GM12878 (cell line): ENCODE results near the gene GPC2. TPM values are rescaled to one million over a fixed set of nuclear protein-coding genes. Genes with fewer than 3 reads are reported as not detected.
A peak's percentile ranks its signal among the peaks of the same experiment; 100 is the strongest.

Source experiments
- ATAC-seq: fragments of 200-7000 bp; cut with Tn5 transposase; 3 replicates; pipeline ENCODE4 v1.9.1; 2020; ENCODE audit warnings: mild to moderate bottlenecking, moderate library complexity
- BruUV-seq: library from RNA; stranded (reverse); fragments of 400-500 nt; replicated peaks from 2 replicates; lab custom pipeline; 2021; lab: Mats Ljungman, UMichigan
- CTCF ChIA-PET: fragments of 300-600 bp; sonication (Branson Sonifier 250); formaldehyde crosslinking; extraction: SDS; loops from one replicate; lab custom pipeline; 2021; ENCODE audit warnings: inconsistent platforms; lab: Yijun Ruan, JAX
- POLR2A ChIA-PET: fragments of 350-600 bp; formaldehyde crosslinking; extraction: SDS; loops from one replicate; lab custom pipeline; 2021; ENCODE audit warnings: inconsistent platforms; lab: Charles Lee
- RAD21 ChIA-PET: fragments of 300-600 bp; sonication (Branson Sonifier 250); formaldehyde crosslinking; loops from one replicate; lab custom pipeline; 2023; ENCODE audit warnings: antibody characterized with exemption; ENCODE audit not compliant: unreplicated experiment; lab: Charles Lee
- SMC1A ChIA-PET: fragments of 300-600 bp; sonication (Branson Sonifier 250); formaldehyde crosslinking; loops from one replicate; lab custom pipeline; 2023; ENCODE audit not compliant: unreplicated experiment, uncharacterized antibody; lab: Charles Lee
- DNase-seq: peaks from one replicate; pipeline ENCODE4 v3.0.0-alpha.2; 2011; ENCODE audit warnings: low read depth, low spot score
- FAIRE-seq: peaks from 3 replicates; lab custom pipeline; 2011; peaks lifted over from hg19 to GRCh38; lab: Jason Lieb, UNC
- H2AFZ ChIP-seq: 2 replicates; pipeline ENCODE4 v1.6.0; 2011; ENCODE audit warnings: low read depth, low read length, control low read depth; ENCODE audit not compliant: control insufficient read depth
- H3K27ac ChIP-seq: 2 replicates; pipeline ENCODE4 v1.5.1; 2011; ENCODE audit warnings: control low read depth; ENCODE audit not compliant: control insufficient read depth, insufficient read depth
- H3K27me3 ChIP-seq, 2 experiments: replicated peaks in 1 of 2; 2 replicates each; pipeline versions ENCODE4 v1.6.0 to v1.6.1; 2011; ENCODE audit warnings: low read length in 1 of 2; ENCODE audit not compliant: control insufficient read depth in 2 of 2, insufficient read depth in 2 of 2
- H3K36me3 ChIP-seq, 2 experiments: 2 replicates each; pipeline ENCODE4 v1.5.1; 2011; ENCODE audit warnings: low read length in 1 of 2; ENCODE audit not compliant: control insufficient read depth in 2 of 2, insufficient read depth in 2 of 2
- H3K4me1 ChIP-seq: 2 replicates; pipeline ENCODE4 v1.6.1; 2011; ENCODE audit warnings: mild to moderate bottlenecking, low read length, moderate library complexity, mixed read lengths; ENCODE audit not compliant: control insufficient read depth, insufficient read depth
- H3K4me2 ChIP-seq: 2 replicates; pipeline ENCODE4 v1.6.0; 2011; ENCODE audit warnings: control low read depth; ENCODE audit not compliant: control insufficient read depth, insufficient read depth
- H3K4me3 ChIP-seq: fragments of 200-600 bp; sonication (generic); 2 replicates; pipeline ENCODE4 v1.5.1; 2016
- H3K79me2 ChIP-seq: 2 replicates; pipeline ENCODE4 v1.6.0; 2011; ENCODE audit warnings: low read length; ENCODE audit not compliant: control insufficient read depth, insufficient read depth
- H3K9ac ChIP-seq: 2 replicates; pipeline ENCODE4 v1.8.0; 2011; ENCODE audit warnings: low read length, control low read depth, mixed read lengths; ENCODE audit not compliant: control insufficient read depth, insufficient read depth
- H3K9me3 ChIP-seq: replicated peaks from 3 replicates; pipeline ENCODE4 v1.5.1; 2011; ENCODE audit warnings: mild to moderate bottlenecking, low read length; ENCODE audit not compliant: control insufficient read depth, insufficient read depth
- H4K20me1 ChIP-seq: 2 replicates; pipeline ENCODE4 v1.6.0; 2011; ENCODE audit not compliant: control insufficient read depth, insufficient read depth
- BCL11A ChIP-seq: IDR thresholded peaks from 2 replicates; pipeline ENCODE4 v1.6.1; 2011; ENCODE audit warnings: low read depth, low read length
- ESRRA ChIP-seq: IDR thresholded peaks from 2 replicates; pipeline ENCODE4 v1.6.1; 2012; ENCODE audit warnings: mild to moderate bottlenecking, low read length, improper control_type of control experiment
- GABPA ChIP-seq: IDR thresholded peaks from 2 replicates; pipeline ENCODE4 v1.6.1; 2014; ENCODE audit warnings: antibody characterized with exemption, low read depth, mild to moderate bottlenecking, inconsistent platforms
- IRF3 ChIP-seq: fragments of 450-650 bp; IDR thresholded peaks from 2 replicates; pipeline ENCODE4 v1.6.1; 2014; ENCODE audit warnings: mild to moderate bottlenecking
- KLF5 ChIP-seq: fragments of 450-650 bp; IDR thresholded peaks from 2 replicates; pipeline ENCODE4 v1.6.1; 2014; ENCODE audit warnings: mild to moderate bottlenecking; ENCODE audit not compliant: partially characterized antibody
- NBN ChIP-seq: fragments of 450-650 bp; IDR thresholded peaks from 2 replicates; pipeline ENCODE4 v1.6.1; 2016
- NFYB ChIP-seq: IDR thresholded peaks from 2 replicates; pipeline ENCODE4 v1.6.1; 2011; ENCODE audit warnings: low read depth, mild to moderate bottlenecking, low read length, improper control_type of control experiment, moderate library complexity; ENCODE audit not compliant: insufficient read depth
- NR2F1 ChIP-seq: fragments of 450-650 bp; conservative IDR thresholded peaks from 2 replicates; pipeline ENCODE4 v1.6.1; 2017; ENCODE audit warnings: mild to moderate bottlenecking
- PAX5 ChIP-seq: IDR thresholded peaks from 2 replicates; pipeline ENCODE4 v1.6.1; 2011; ENCODE audit warnings: low read depth, low read length, borderline replicate concordance
- RAD21 ChIP-seq: IDR thresholded peaks from 2 replicates; pipeline ENCODE4 v1.6.1; 2011; ENCODE audit warnings: mild to moderate bottlenecking, low read depth, low read length, moderate library complexity; ENCODE audit not compliant: insufficient read depth
- SMC3 ChIP-seq: IDR thresholded peaks from 2 replicates; pipeline ENCODE4 v1.6.1; 2011; ENCODE audit warnings: low read length, improper control_type of control experiment, borderline replicate concordance
- SRF ChIP-seq, 2 experiments: IDR thresholded peaks; 2 replicates each; pipeline ENCODE4 v1.6.1; 2011; ENCODE audit warnings: low read depth in 2 of 2, low read length in 2 of 2, mild to moderate bottlenecking in 1 of 2, moderate library complexity in 1 of 2
- TCF12 ChIP-seq: IDR thresholded peaks from 2 replicates; pipeline ENCODE4 v1.6.1; 2011; ENCODE audit warnings: low read depth, mild to moderate bottlenecking, low read length
- TCF3 ChIP-seq: IDR thresholded peaks from 2 replicates; pipeline ENCODE4 v1.6.1; 2012; ENCODE audit warnings: low read depth, mild to moderate bottlenecking, low read length, borderline replicate concordance; ENCODE audit not compliant: insufficient read depth
- YY1 ChIP-seq: IDR thresholded peaks from 2 replicates; pipeline ENCODE4 v1.6.1; 2011; ENCODE audit warnings: low read depth, mild to moderate bottlenecking, low read length
- ZNF217 ChIP-seq: fragments of 450-650 bp; IDR thresholded peaks from 2 replicates; pipeline ENCODE4 v1.6.1; 2017; ENCODE audit warnings: antibody characterized with exemption, mild to moderate bottlenecking
- WGBS: methylation state at CpG from one replicate; pipeline ENCODE4 v1.1.6; 2016; ENCODE audit warnings: low lambda C conversion rate; ENCODE audit not compliant: insufficient replicate concordance, insufficient coverage; ENCODE audit errors: missing lambda C conversion rate; 5-methylcytosine and 5-hydroxymethylcytosine counted together
- in situ Hi-C: fragments of 300-500 bp; cut with MboI; formaldehyde crosslinking; loops from 9 replicates; pipeline ENCODE4 v1.14.3; 2018; ENCODE audit warnings: mixed read lengths
- intact Hi-C: fragments of 100-400 bp; cut with micrococcal nuclease; formaldehyde crosslinking; loops from one replicate; pipeline ENCODE4 v1.14.2; 2022; ENCODE audit not compliant: unreplicated experiment
- polyA plus RNA-seq, 11 experiments: library from polyadenylated mRNA; depleted of rRNA in 4 of 11; unstranded in 6 of 11; stranded (reverse) in 5 of 11; fragments of >200 nt; fragmentation: Nextera tagmentation in 4 of 11; fragmentation: Illumina TruSeq in 1 of 11; extraction: Ambion mirVana in 4 of 11; extraction: Trizol in 1 of 11; gene quantifications; 1 replicate in 1 of 11; 2 replicates in 10 of 11; pipeline versions ENCODE4 v1.2.1 to v1.2.3, GENCODE V29; 2011 to 2016; ENCODE audit warnings: inconsistent platforms in 2 of 11, missing spikeins in 2 of 11, low read depth in 1 of 11
- total RNA-seq, 4 experiments: library from RNA; depleted of rRNA in 3 of 4; stranded (reverse); fragments of >200 nt in 3 of 4; fragmentation: Illumina TruSeq in 1 of 4; extraction: Trizol in 1 of 4; gene quantifications; 2 replicates each; pipeline versions ENCODE4 v1.2.1 to v1.2.3, GENCODE V29; 2013 to 2021
- TF ChIP-seq, protein P1 (sequence below), 3 experiments: IDR thresholded peaks in 2 of 3; conservative IDR thresholded peaks in 1 of 3; 2 replicates each; pipeline ENCODE4 v1.5.1; 2011; ENCODE audit warnings: low read depth in 3 of 3, low read length in 3 of 3, mild to moderate bottlenecking in 3 of 3, control low read depth in 2 of 3, moderate library complexity in 2 of 3, inconsistent platforms in 1 of 3, mixed read lengths in 1 of 3; ENCODE audit not compliant: control insufficient read depth in 2 of 3, insufficient read depth in 1 of 3; ENCODE audit errors: extremely low read depth in 1 of 3
- TF ChIP-seq, protein P2 (sequence below): fragments of 450-650 bp; IDR thresholded peaks from 2 replicates; pipeline ENCODE4 v1.6.1; 2016; ENCODE audit warnings: mild to moderate bottlenecking

Gene GPC2
- total and polyA plus RNA-seq, 10 of the 15 experiments (the other 5 are each of a cell fraction or from before 2014, with no cell fraction given) = 0.19 to 6.3 (median 0.77) TPM

GRCh38 chr7:100130608-100131453 lies 46.4 kb downstream of the GPC2 start:
- peak overlapping the region; percentile 3; the same call in 1 of the 2 replicates for H2AFZ ChIP-seq
- FAIRE-seq (no peak), DNase-seq (no peak), ATAC-seq (no peak)
- H3K4me1 ChIP-seq = peaks cover 9% of the 10 kb centered on the region
- SMC1A ChIA-PET = interaction anchor here (0.7 to 4.8 kb wide), 15 partner anchors 11 to 239 kb away, joined by 3 to 41 read pairs (median 6); partner anchors contain the start of genes AP4M1, MCM7 and TRIM4
- RAD21 ChIA-PET = interaction anchor here (0.6 to 5.1 kb wide), 12 partner anchors 18 to 1363 kb away, joined by 3 to 49 read pairs (median 4); partner anchors contain the start of genes AP4M1, LAMTOR4 and ZKSCAN1
- no peak overlapping the region for H3K9ac ChIP-seq
- POLR2A ChIA-PET = interaction anchor here (0.7 to 1.4 kb wide), 3 partner anchors 18 to 45 kb away, joined by 3 read pairs; partner anchors contain the start of gene LAMTOR4
- no peaks in the 10 kb centered on the region for H3K27me3 ChIP-seq
- in situ Hi-C loops (loop anchor here (5.0 kb wide), 1 partner anchor 276 kb away; no protein-coding TSS in a partner anchor), intact Hi-C loops (loop anchor here (5.0 kb wide), 3 partner anchors 211 to 276 kb away; no protein-coding TSS in a partner anchor)
- H3K4me3 ChIP-seq = no peak overlapping the region
- 12% methylated on average over 24 of the region's 24 CpGs for WGBS
- H3K36me3 ChIP-seq = no peaks in the 10 kb centered on the region
- 0 out of 2 replicates have a peak overlapping the region, but pooled peaks have one; percentile 51 for H3K4me2 ChIP-seq
- no peaks in the 10 kb centered on the region for H3K9me3 ChIP-seq
- H3K27ac ChIP-seq = no peak overlapping the region
- CTCF ChIA-PET = interaction anchor here (0.6 to 7.9 kb wide), 31 partner anchors 8 to 288 kb away, joined by 3 to 107 read pairs (median 5); partner anchors contain the start of genes AP4M1, AZGP1, LAMTOR4 and MCM7
- no peaks in the 10 kb centered on the region for H4K20me1 ChIP-seq
- H3K79me2 ChIP-seq = peaks cover 10% of the 10 kb centered on the region
- BruUV-seq = no TSS peak
- TF ChIP-seq TCF3 (0 out of 2 replicates have a peak, but pooled peaks have one; percentile 42), ESRRA (no peak), RAD21 (peak; percentile 57), ZNF217 (no peak), NBN (peak; percentile 75; the same call in 1 of the 2 replicates), BCL11A (no peak), NFYB (no peak), IRF3 (no peak), SMC3 (peak; percentile 46; the same call in 1 of the 2 replicates), PAX5 (no peak), NR2F1 (0 out of 2 replicates have a peak, but pooled peaks have one; percentile 30), TCF12 (peak; percentile 52; the same call in 1 of the 2 replicates), YY1 (0 out of 2 replicates have a peak, but pooled peaks have one; percentile 30), GABPA (no peak), SRF (IDR thresholded peaks at IDR 0.05; ENCODE audit: low read depth in 2 of 2, low read length in 2 of 2) (no peak), KLF5 (no peak)
- TF ChIP-seq, protein P1, sequence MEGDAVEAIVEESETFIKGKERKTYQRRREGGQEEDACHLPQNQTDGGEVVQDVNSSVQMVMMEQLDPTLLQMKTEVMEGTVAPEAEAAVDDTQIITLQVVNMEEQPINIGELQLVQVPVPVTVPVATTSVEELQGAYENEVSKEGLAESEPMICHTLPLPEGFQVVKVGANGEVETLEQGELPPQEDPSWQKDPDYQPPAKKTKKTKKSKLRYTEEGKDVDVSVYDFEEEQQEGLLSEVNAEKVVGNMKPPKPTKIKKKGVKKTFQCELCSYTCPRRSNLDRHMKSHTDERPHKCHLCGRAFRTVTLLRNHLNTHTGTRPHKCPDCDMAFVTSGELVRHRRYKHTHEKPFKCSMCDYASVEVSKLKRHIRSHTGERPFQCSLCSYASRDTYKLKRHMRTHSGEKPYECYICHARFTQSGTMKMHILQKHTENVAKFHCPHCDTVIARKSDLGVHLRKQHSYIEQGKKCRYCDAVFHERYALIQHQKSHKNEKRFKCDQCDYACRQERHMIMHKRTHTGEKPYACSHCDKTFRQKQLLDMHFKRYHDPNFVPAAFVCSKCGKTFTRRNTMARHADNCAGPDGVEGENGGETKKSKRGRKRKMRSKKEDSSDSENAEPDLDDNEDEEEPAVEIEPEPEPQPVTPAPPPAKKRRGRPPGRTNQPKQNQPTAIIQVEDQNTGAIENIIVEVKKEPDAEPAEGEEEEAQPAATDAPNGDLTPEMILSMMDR (IDR thresholded peaks at IDR 0.05 in 2 of 3, conservative IDR thresholded peaks at IDR 0.05 in 1 of 3; ENCODE audit: control insufficient read depth in 2 of 3, extremely low read depth in 1 of 3, insufficient read depth in 1 of 3, low read depth in 3 of 3, low read length in 3 of 3) = peak; percentile 68 to 81 (median 77)
- TF ChIP-seq, protein P2, sequence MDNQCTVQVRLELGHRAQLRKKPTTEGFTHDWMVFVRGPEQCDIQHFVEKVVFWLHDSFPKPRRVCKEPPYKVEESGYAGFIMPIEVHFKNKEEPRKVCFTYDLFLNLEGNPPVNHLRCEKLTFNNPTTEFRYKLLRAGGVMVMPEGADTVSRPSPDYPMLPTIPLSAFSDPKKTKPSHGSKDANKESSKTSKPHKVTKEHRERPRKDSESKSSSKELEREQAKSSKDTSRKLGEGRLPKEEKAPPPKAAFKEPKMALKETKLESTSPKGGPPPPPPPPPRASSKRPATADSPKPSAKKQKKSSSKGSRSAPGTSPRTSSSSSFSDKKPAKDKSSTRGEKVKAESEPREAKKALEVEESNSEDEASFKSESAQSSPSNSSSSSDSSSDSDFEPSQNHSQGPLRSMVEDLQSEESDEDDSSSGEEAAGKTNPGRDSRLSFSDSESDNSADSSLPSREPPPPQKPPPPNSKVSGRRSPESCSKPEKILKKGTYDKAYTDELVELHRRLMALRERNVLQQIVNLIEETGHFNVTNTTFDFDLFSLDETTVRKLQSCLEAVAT = peak; percentile 80
